Astrocyte of the cerebellum (primary cell): ENCODE data around the gene RNU2-1.

Experiments used
- DNase-seq: peaks from one replicate; pipeline ENCODE4 v3.0.0-alpha.2; 2011; ENCODE audit warnings: low read depth
- H3K4me3 ChIP-seq: 2 replicates; pipeline ENCODE4 v1.5.1; 2011; ENCODE audit warnings: mild to moderate bottlenecking, low read depth, low read length, moderate library complexity
- CTCF ChIP-seq: IDR thresholded peaks from 2 replicates; pipeline ENCODE4 v1.5.1; 2012; ENCODE audit warnings: low read length, low read depth, moderate library complexity, mild to moderate bottlenecking; ENCODE audit errors: missing control alignments
- in situ Hi-C: cut with HindIII; loops from 2 replicates; pipeline ENCODE4 v1.10.0; 2017; ENCODE audit warnings: low sequenced_read_pairs

The RNU2-1 gene

DNA sequence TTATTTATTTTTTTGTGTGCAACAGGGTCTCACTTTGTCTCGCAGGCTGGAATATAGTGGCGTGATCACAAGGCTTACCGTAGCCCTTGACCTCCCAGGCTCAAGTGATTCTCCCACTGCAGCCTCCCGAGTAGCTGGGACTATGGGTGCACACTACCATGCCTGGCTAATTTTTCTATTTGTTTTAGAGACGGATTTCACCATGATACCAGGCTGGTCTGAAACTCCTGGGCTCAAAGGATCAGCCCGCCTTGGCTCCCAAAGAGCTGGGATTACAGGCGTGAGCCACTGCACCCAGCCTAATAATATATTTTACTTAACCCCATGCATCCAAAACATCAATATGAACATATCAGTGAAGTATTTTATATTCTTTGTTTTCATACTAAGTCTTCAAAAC is 7.4 kb downstream of the RNU2-1 start:
- no peak for TF ChIP-seq CTCF
- in situ Hi-C loops, result no loop called here
- no peak overlapping the region for H3K4me3 ChIP-seq
- DNase-seq, result no peak

GRCh38 chr17:43224146-43224705 is 9.6 kb downstream of the RNU2-1 start:
- no peak overlapping the region for H3K4me3 ChIP-seq
- no peak for DNase-seq
- in situ Hi-C loops, result no loop called here
- no peak for TF ChIP-seq CTCF

- no peak for TF ChIP-seq CTCF
- no peak overlapping the region for H3K4me3 ChIP-seq
- in situ Hi-C loops, result no loop called here
- no peak for DNase-seq
Measured at GRCh38 chr17:43220511-43221125, 13.2 kb downstream of the RNU2-1 start.

DNA sequence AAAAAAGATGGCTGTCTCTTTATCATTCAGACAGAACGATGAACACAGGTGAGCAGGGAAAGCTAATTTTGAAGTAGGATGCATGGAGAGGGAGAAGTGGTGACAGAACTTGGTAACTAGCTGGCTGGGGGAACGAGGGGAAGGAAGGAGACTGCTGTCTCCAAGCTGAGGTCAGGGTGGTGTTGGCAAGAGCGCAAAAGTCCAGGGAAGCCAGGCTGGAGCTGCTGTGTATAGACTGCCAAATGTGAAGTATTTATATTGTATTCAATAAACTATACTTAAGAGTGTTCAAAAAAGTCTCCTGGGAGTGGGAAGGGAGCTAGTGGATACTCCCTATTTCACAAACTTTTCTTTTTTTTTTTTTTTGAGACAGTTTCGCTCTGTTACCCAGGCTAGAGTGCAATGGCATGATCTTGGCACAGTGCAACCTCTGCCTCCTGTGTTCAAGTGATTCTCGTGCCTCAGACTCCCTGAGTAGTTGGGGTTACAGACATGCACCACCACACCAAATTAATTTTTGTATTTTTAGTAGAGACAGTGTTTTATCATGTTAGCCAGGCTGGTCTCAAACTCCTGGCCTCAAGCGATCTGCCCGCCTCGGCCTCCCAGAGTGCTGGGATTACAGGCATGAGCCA is 13.9 kb downstream of the RNU2-1 start:
- DNase-seq, result no peak
- no peak for TF ChIP-seq CTCF
- in situ Hi-C loops, result no loop called here
- no peak overlapping the region for H3K4me3 ChIP-seq

DNA sequence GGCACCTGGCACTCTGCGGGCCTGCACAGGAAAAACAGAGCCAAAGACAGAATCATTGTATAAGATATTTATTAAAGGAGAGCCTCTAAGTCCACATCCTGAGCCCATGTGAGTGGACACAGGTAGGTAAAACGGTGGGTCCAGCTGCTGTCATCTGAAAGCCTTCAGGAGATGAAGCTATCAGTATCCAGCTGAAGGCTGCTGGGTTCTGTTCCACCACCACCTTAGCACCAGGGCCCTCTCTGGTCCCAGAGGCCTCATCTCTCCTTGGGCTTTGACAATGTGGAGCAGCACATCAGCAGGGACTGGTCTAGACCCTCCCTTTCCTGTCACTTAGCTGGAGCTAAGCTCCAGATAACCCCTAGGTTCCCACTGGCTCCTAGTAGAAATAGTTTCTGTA is 14.8 kb downstream of the RNU2-1 start:
- in situ Hi-C loops, result no loop called here
- TF ChIP-seq CTCF, result no peak

GRCh38 chr17:43217614-43218087 is 16.1 kb downstream of the RNU2-1 start:
- no peak overlapping the region for H3K4me3 ChIP-seq
- in situ Hi-C loops, result no loop called here
- DNase-seq, result no peak
- no peak for TF ChIP-seq CTCF

More for the DNA sequence above, 14.8 kb downstream of the RNU2-1 start:
- DNase-seq, result no peak
- no peak overlapping the region for H3K4me3 ChIP-seq
